OCI-LY3 (cell line): ENCODE data around the gene PDX1.

ENCODE experiments used
- H2AFZ ChIP-seq: fragments of 200-600, 300-600 bp; shearing (Covaris generic); 2 replicates; pipeline ENCODE4 v1.6.0; 2014; ENCODE audit warnings: antibody characterized with exemption, low read depth, low read length
- H3K27ac ChIP-seq: fragments of 200-600, 300-600 bp; sonication (generic); 2 replicates; pipeline ENCODE4 v1.5.1; 2014; ENCODE audit warnings: mild to moderate bottlenecking, low read length, moderate library complexity, mixed read lengths
- H3K27me3 ChIP-seq: fragments of 200-600, 300-600 bp; sonication (generic); 2 replicates; pipeline ENCODE4 v1.6.1; 2014; ENCODE audit warnings: low read depth, low read length, mixed read lengths
- H3K36me3 ChIP-seq: fragments of 200-600, 300-600 bp; sonication (generic); replicated peaks from 2 replicates; pipeline ENCODE3; 2014; ENCODE audit warnings: low read depth, low read length, mixed read lengths
- H3K4me1 ChIP-seq: fragments of 300-600, 200-600 bp; sonication (generic); 2 replicates; pipeline ENCODE4 v1.6.1; 2014; ENCODE audit warnings: low read length, mixed read lengths
- H3K4me2 ChIP-seq: fragments of 200-600, 300-600 bp; sonication (generic); 2 replicates; pipeline ENCODE4 v1.6.1; 2014; ENCODE audit warnings: low read length, mixed read lengths
- H3K4me3 ChIP-seq: fragments of 300-600, 200-600 bp; sonication (generic); 2 replicates; pipeline ENCODE4 v1.5.1; 2014; ENCODE audit warnings: antibody characterized with exemption, mild to moderate bottlenecking, low read length, moderate library complexity
- H3K79me2 ChIP-seq: fragments of 300-600, 200-600 bp; shearing (Covaris generic); 2 replicates; pipeline ENCODE4 v1.6.1; 2014; ENCODE audit warnings: mild to moderate bottlenecking, low read length, mixed read lengths
- H3K9ac ChIP-seq: fragments of 300-600, 200-600 bp; shearing (Covaris generic); 2 replicates; pipeline ENCODE4 v1.6.0; 2014; ENCODE audit warnings: mild to moderate bottlenecking, low read length, moderate library complexity
- H3K9me3 ChIP-seq: fragments of 200-600, 300-600 bp; shearing (Covaris generic); 2 replicates; pipeline ENCODE4 v1.6.1; 2014; ENCODE audit warnings: low read length, mixed read lengths; ENCODE audit not compliant: insufficient read depth
- H4K20me1 ChIP-seq: fragments of 200-600, 300-600 bp; sonication (generic); 2 replicates; pipeline ENCODE4 v1.6.1; 2016; ENCODE audit warnings: low read length, mixed read lengths; ENCODE audit not compliant: insufficient read depth
- CTCF ChIP-seq: fragments of 200-600, 300-600 bp; sonication (generic); IDR thresholded peaks from 2 replicates; pipeline ENCODE4 v1.5.1; 2014; ENCODE audit warnings: antibody characterized with exemption, low read length, low read depth
- EZH2phosphoT487 ChIP-seq: fragments of 200-600 bp; shearing (Covaris generic); IDR thresholded peaks from 2 replicates; pipeline ENCODE4 v1.6.1; 2018; ENCODE audit warnings: antibody characterized with exemption, mixed run types, low read depth

Gene PDX1

GRCh38 chr13:27923794-27924528, 4.2 kb downstream of the PDX1 start:
- Histone ChIP-seq H3K27ac (no peak overlapping the region), H3K4me2 (no peak overlapping the region), H4K20me1 (no peaks in the 10 kb centered on the region), H3K79me2 (no peaks in the 10 kb centered on the region), H3K27me3 (no peaks in the 10 kb centered on the region; the same call in 1 of the 2 replicates), H3K4me1 (no peaks in the 10 kb centered on the region), H2AFZ (no peak overlapping the region), H3K36me3 (no peaks in the 10 kb centered on the region), H3K4me3 (no peak overlapping the region), H3K9ac (no peak overlapping the region), H3K9me3 (no peaks in the 10 kb centered on the region; the same call in 1 of the 2 replicates)
- TF ChIP-seq EZH2phosphoT487 = no peak
- no peak for TF ChIP-seq CTCF

GRCh38 chr13:27924529-27925141, 4.8 kb downstream of the PDX1 start:
- H3K27me3 ChIP-seq = no peaks in the 10 kb centered on the region; the same call in 1 of the 2 replicates
- H4K20me1 ChIP-seq = no peaks in the 10 kb centered on the region
- TF ChIP-seq EZH2phosphoT487 (no peak), CTCF (no peak)

GRCh38 chr13:27925220-27925991, 5.6 kb downstream of the PDX1 start:
- no peaks in the 10 kb centered on the region for H4K20me1 ChIP-seq
- H3K4me3 ChIP-seq = no peak overlapping the region
- TF ChIP-seq CTCF = no peak
- no peak for TF ChIP-seq EZH2phosphoT487
- no peaks in the 10 kb centered on the region; the same call in 1 of the 2 replicates for H3K27me3 ChIP-seq
- H3K9me3 ChIP-seq = no peaks in the 10 kb centered on the region; the same call in 1 of the 2 replicates
- no peaks in the 10 kb centered on the region for H3K36me3 ChIP-seq
- H3K4me1 ChIP-seq = no peaks in the 10 kb centered on the region
- no peak overlapping the region; the same call in 1 of the 2 replicates for H2AFZ ChIP-seq
- H3K27ac ChIP-seq = no peak overlapping the region
- H3K9ac ChIP-seq = no peak overlapping the region
- no peak overlapping the region for H3K4me2 ChIP-seq
- H3K79me2 ChIP-seq = no peaks in the 10 kb centered on the region

More at GRCh38 chr13:27924529-27925141, 4.8 kb downstream of the PDX1 start:
- Histone ChIP-seq H3K4me3 (no peak overlapping the region), H3K9me3 (no peaks in the 10 kb centered on the region; the same call in 1 of the 2 replicates), H3K4me2 (no peak overlapping the region), H3K27ac (no peak overlapping the region), H3K9ac (no peak overlapping the region), H3K79me2 (no peaks in the 10 kb centered on the region), H3K36me3 (no peaks in the 10 kb centered on the region), H3K4me1 (no peaks in the 10 kb centered on the region), H2AFZ (no peak overlapping the region)
